SK-N-SH (cell line): Measurements from ENCODE around the gene ROR2. TPM values are rescaled to one million over a fixed set of nuclear protein-coding genes. Genes with fewer than 3 reads are reported as not detected.

ENCODE experiments used
- CTCF ChIA-PET: fragments of 300-600, 350-600 bp; formaldehyde crosslinking; extraction: SDS; loops from one replicate; lab custom pipeline; 2021; lab: Yijun Ruan, JAX
- POLR2A ChIA-PET: fragments of 350-600 bp; sonication (Branson Sonifier 250); formaldehyde crosslinking; extraction: SDS; loops from one replicate; lab custom pipeline; 2020; ENCODE audit warnings: antibody characterized with exemption, inconsistent platforms; lab: Yijun Ruan, JAX
- DNase-seq: peaks from one replicate; pipeline ENCODE4 v3.0.0; 2012
- H2AFZ ChIP-seq: fragments of 200-600 bp; sonication (generic); 2 replicates; pipeline ENCODE4 v1.8.1; 2016; ENCODE audit warnings: antibody characterized with exemption, mild to moderate bottlenecking, low read depth
- H3F3A ChIP-seq: fragments of 200-600 bp; sonication (generic); replicated peaks from 2 replicates; pipeline ENCODE3; 2016; ENCODE audit warnings: antibody characterized with exemption, mild to moderate bottlenecking; ENCODE audit not compliant: insufficient read depth
- H3K27ac ChIP-seq, 2 experiments: fragments of 200-500 bp in 1 of 2; fragments of 200-600 bp in 1 of 2; sonication (Bioruptor generic) in 1 of 2; sonication (generic), shearing (Covaris generic) in 1 of 2; 2 replicates each; pipeline versions ENCODE4 v1.5.1 to v1.6.1; 2014 to 2016; ENCODE audit warnings: low read depth in 2 of 2, inconsistent platforms in 1 of 2, low read length in 1 of 2, mild to moderate bottlenecking in 1 of 2, mixed read lengths in 1 of 2
- H3K27me3 ChIP-seq: fragments of 200-600 bp; sonication (generic), shearing (Covaris generic); 2 replicates; pipeline ENCODE4 v1.6.1; 2016; ENCODE audit warnings: mixed run types; ENCODE audit not compliant: insufficient read depth
- H3K36me3 ChIP-seq, 2 experiments: fragments of 200-500 bp in 1 of 2; fragments of 200-600 bp in 1 of 2; sonication (Bioruptor generic) in 1 of 2; sonication (generic) in 1 of 2; replicated peaks in 1 of 2; 2 replicates each; pipeline versions ENCODE3 to v1.5.1; 2014 to 2016; ENCODE audit warnings: low read length in 1 of 2, mild to moderate bottlenecking in 1 of 2; ENCODE audit not compliant: insufficient read depth in 2 of 2, control insufficient read depth in 1 of 2
- H3K4me1 ChIP-seq, 2 experiments: fragments of 200-500 bp in 1 of 2; fragments of 200-600 bp in 1 of 2; sonication (Bioruptor generic) in 1 of 2; sonication (generic), shearing (Covaris generic) in 1 of 2; 2 replicates each; pipeline versions ENCODE4 v1.5.1 to v1.6.1; 2014 to 2016; ENCODE audit warnings: low read depth in 1 of 2, low read length in 1 of 2, mixed run types in 1 of 2; ENCODE audit not compliant: insufficient read depth in 2 of 2, control insufficient read depth in 1 of 2
- H3K4me2 ChIP-seq: fragments of 200-600 bp; sonication (generic), shearing (Covaris generic); 2 replicates; pipeline ENCODE4 v1.6.1; 2017; ENCODE audit warnings: mixed run types
- H3K4me3 ChIP-seq, 2 experiments: fragments of 200-500 bp in 1 of 2; fragments of 200-600 bp in 1 of 2; sonication (Bioruptor generic) in 1 of 2; sonication (generic), shearing (Covaris generic) in 1 of 2; 2 replicates each; pipeline versions ENCODE4 v1.5.1 to v1.8.1; 2014 to 2016; ENCODE audit warnings: low read depth in 2 of 2, inconsistent platforms in 1 of 2, low read length in 1 of 2, mild to moderate bottlenecking in 1 of 2, mixed read lengths in 1 of 2, moderate library complexity in 1 of 2
- H3K79me2 ChIP-seq: fragments of 200-600 bp; sonication (generic); 2 replicates; pipeline ENCODE4 v1.8.1; 2017; ENCODE audit warnings: mild to moderate bottlenecking; ENCODE audit not compliant: insufficient read depth
- H3K9ac ChIP-seq: fragments of 200-600 bp; sonication (generic); 2 replicates; pipeline ENCODE4 v1.6.1; 2017; ENCODE audit warnings: mixed run types
- H3K9me2 ChIP-seq: fragments of 200-600 bp; sonication (generic); 2 replicates; pipeline ENCODE4 v1.6.1; 2017; ENCODE audit warnings: mixed run types
- H3K9me3 ChIP-seq: fragments of 200-600 bp; sonication (generic); 2 replicates; pipeline ENCODE4 v1.6.1; 2017; ENCODE audit warnings: mixed run types, mild to moderate bottlenecking, moderate library complexity
- H4K20me1 ChIP-seq: fragments of 200-600 bp; sonication (generic); 2 replicates; pipeline ENCODE4 v1.6.1; 2017; ENCODE audit warnings: mild to moderate bottlenecking, mixed run types; ENCODE audit not compliant: insufficient read depth
- EZH2phosphoT487 ChIP-seq: fragments of 200-600 bp; sonication (generic); IDR thresholded peaks from 2 replicates; pipeline ENCODE4 v1.6.1; 2017; ENCODE audit warnings: low read depth, mixed run types, mild to moderate bottlenecking, antibody characterized with exemption, moderate library complexity, borderline replicate concordance
- GATA2 ChIP-seq: sonication (generic); formaldehyde crosslinking; IDR thresholded peaks from 2 replicates; pipeline ENCODE4 v1.5.0; 2020; ENCODE audit warnings: mild to moderate bottlenecking, missing genetic modification reagents
- POLR2AphosphoS5 ChIP-seq: IDR thresholded peaks from 2 replicates; pipeline ENCODE4 v1.6.1; 2012; ENCODE audit warnings: low read depth, low read length
- RCOR1 ChIP-seq: fragments of 150-350 bp; IDR thresholded peaks from 2 replicates; pipeline ENCODE4 v1.6.1; 2017; ENCODE audit warnings: antibody characterized with exemption, low read length
- RXRA ChIP-seq: IDR thresholded peaks from 2 replicates; pipeline ENCODE4 v1.4.0; 2012; ENCODE audit warnings: low read depth, mild to moderate bottlenecking, borderline replicate concordance
- SIN3A ChIP-seq: IDR thresholded peaks from 2 replicates; pipeline ENCODE4 v1.6.1; 2012; ENCODE audit warnings: low read depth, mild to moderate bottlenecking, low read length, moderate library complexity, borderline replicate concordance
- TCF12 ChIP-seq: IDR thresholded peaks from 2 replicates; pipeline ENCODE4 v1.4.0; 2012
- WGBS: methylation state at CpG from one replicate; pipeline ENCODE4 v1.1.6; 2017; ENCODE audit warnings: low lambda C conversion rate; 5-methylcytosine and 5-hydroxymethylcytosine counted together
- polyA plus RNA-seq, 3 experiments: library from polyadenylated mRNA; depleted of rRNA; stranded (reverse); fragments of >200 nt; gene quantifications; 2 replicates each; pipeline ENCODE4 v1.2.3, GENCODE V29; 2012
- TF ChIP-seq, protein P1 (sequence below): IDR thresholded peaks from 2 replicates; pipeline ENCODE4 v1.6.1; 2012; ENCODE audit warnings: mild to moderate bottlenecking, low read depth, low read length, moderate library complexity
- TF ChIP-seq, protein P2 (sequence below): IDR thresholded peaks from 2 replicates; pipeline ENCODE4 v1.4.0; 2012; ENCODE audit warnings: low read depth

The ROR2 gene
- polyA plus RNA-seq, 1 of the 3 experiments (the other 2 are of a cell fraction) = 0.43 TPM

DNA sequence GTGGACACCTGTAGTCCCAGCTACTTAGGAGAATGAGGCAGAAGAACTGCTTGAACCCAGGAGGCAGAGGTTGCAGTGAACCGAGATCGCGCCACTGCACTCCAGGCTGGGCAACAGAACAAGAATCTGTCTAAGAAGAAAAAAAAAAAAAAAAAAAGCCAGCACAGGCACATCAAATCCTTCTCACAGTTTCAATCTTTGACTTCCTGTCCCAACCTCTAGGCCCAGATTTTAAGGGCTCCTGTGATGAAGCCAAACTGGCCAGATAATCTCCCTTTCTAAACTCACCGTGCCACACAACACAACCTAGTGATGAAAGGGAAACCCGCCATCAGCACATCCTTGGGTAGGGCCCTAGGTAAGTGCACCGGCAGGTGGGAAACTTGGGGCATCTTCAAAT lies 58.1 kb downstream of the ROR2 start:
- Histone ChIP-seq H3K27me3 (no peaks in the 10 kb centered on the region), H3K4me2 (no peak overlapping the region), H3K36me3 (no peaks in the 10 kb centered on the region), H3K27ac (no peak overlapping the region), H3K9ac (no peak overlapping the region), H3K4me1 (peaks cover 8 to 34% of the 10 kb centered on the region in 2 experiments; a peak in 3 of 4 replicates), H2AFZ (no peak overlapping the region), H3K4me3 (no peak overlapping the region), H3K9me3 (no peaks in the 10 kb centered on the region), H3F3A (no peaks in the 10 kb centered on the region), H3K9me2 (no peaks in the 10 kb centered on the region), H3K79me2 (no peaks in the 10 kb centered on the region), H4K20me1 (no peaks in the 10 kb centered on the region)
- POLR2A ChIA-PET = no interaction called here
- DNase-seq = no peak
- WGBS = 86% methylated on average over 6 of the region's 6 CpGs
- CTCF ChIA-PET = interaction anchor here (1.2 kb wide), 1 partner anchor 8 kb away, joined by 4 read pairs; no protein-coding TSS in a partner anchor
- TF ChIP-seq RXRA = no peak
- TF ChIP-seq, protein P1, sequence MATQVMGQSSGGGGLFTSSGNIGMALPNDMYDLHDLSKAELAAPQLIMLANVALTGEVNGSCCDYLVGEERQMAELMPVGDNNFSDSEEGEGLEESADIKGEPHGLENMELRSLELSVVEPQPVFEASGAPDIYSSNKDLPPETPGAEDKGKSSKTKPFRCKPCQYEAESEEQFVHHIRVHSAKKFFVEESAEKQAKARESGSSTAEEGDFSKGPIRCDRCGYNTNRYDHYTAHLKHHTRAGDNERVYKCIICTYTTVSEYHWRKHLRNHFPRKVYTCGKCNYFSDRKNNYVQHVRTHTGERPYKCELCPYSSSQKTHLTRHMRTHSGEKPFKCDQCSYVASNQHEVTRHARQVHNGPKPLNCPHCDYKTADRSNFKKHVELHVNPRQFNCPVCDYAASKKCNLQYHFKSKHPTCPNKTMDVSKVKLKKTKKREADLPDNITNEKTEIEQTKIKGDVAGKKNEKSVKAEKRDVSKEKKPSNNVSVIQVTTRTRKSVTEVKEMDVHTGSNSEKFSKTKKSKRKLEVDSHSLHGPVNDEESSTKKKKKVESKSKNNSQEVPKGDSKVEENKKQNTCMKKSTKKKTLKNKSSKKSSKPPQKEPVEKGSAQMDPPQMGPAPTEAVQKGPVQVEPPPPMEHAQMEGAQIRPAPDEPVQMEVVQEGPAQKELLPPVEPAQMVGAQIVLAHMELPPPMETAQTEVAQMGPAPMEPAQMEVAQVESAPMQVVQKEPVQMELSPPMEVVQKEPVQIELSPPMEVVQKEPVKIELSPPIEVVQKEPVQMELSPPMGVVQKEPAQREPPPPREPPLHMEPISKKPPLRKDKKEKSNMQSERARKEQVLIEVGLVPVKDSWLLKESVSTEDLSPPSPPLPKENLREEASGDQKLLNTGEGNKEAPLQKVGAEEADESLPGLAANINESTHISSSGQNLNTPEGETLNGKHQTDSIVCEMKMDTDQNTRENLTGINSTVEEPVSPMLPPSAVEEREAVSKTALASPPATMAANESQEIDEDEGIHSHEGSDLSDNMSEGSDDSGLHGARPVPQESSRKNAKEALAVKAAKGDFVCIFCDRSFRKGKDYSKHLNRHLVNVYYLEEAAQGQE = no peak
- no peak for TF ChIP-seq TCF12
- TF ChIP-seq, protein P2, sequence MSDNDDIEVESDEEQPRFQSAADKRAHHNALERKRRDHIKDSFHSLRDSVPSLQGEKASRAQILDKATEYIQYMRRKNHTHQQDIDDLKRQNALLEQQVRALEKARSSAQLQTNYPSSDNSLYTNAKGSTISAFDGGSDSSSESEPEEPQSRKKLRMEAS = no peak
- TF ChIP-seq POLR2AphosphoS5 = no peak

DNA sequence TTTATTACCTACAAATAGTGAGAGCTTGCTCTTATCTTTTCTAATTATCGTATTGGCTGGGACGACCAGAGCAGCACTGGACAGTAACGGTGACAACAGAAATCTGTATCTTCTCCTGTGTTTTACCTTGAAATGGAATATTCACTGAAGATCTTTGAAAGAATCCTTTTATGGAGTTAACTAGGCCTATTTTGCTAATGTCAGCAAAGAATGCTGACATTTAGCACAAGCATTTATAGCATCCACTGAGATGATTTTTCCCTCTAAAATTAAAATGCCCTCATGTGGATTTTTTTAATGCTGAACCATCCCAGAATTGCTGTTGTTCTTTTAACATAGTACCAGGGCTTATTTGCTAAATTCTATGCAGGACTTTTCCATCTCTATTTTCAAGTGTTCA lies 59.4 kb downstream of the ROR2 start:
- TF ChIP-seq RCOR1 (no peak), GATA2 (CRISPR knock-in tag) (peak; percentile 39), EZH2phosphoT487 (no peak), SIN3A (no peak)
- CTCF ChIA-PET = interaction anchor here (0.8 to 1.3 kb wide), 3 partner anchors 9 to 132 kb away, joined by 3 to 4 read pairs (median 3); no protein-coding TSS in a partner anchor

More for the DNA sequence above, 59.4 kb downstream of the ROR2 start:
- Histone ChIP-seq H3F3A (no peaks in the 10 kb centered on the region), H4K20me1 (no peaks in the 10 kb centered on the region), H3K9me2 (no peaks in the 10 kb centered on the region), H3K9ac (no peak overlapping the region), H3K4me1 (peaks cover 0 to 24% of the 10 kb centered on the region in 2 experiments; a peak in 1 of 4 replicates), H3K4me2 (no peak overlapping the region), H3K4me3 (no peak overlapping the region), H3K9me3 (no peaks in the 10 kb centered on the region), H3K79me2 (no peaks in the 10 kb centered on the region), H3K27ac (no peak overlapping the region), H3K27me3 (no peaks in the 10 kb centered on the region), H2AFZ (no peak overlapping the region), H3K36me3 (no peaks in the 10 kb centered on the region)
- no peak for DNase-seq
- 61% methylated on average over 3 of the region's 3 CpGs for WGBS
- POLR2A ChIA-PET = interaction anchor here (1.0 kb wide), 1 partner anchor 48 kb away, joined by 3 read pairs; no protein-coding TSS in a partner anchor
